ENCODE results near the gene MSI2. TPM values are rescaled to one million over a fixed set of nuclear protein-coding genes. Genes with fewer than 3 reads are reported as not detected.

MSI2 gene
- total and polyA plus RNA-seq, 2 donors (not counting 3 experiments of a cell fraction or from before 2014, with no cell fraction given), result 20.9 to 59.3 TPM

DNA sequence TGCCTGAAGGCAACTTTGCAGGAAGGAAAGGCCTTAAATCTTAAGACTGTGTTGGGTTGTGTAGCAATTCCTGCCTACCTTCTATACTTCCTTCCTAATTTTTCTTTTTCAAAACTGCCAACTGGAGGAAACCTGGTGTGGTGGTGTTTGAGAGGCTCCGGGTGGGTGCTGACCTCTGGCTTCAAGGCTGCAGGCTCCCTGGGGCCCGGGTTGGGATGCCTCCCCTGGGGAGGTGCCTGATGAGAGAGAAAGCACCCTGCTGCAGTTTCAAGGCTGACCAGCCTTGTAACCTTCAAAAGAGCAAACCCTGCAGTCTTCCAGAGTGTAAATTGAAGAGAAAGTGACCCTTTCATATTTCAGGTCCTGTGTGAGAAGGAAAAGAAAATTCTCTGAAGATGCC lies 55.9 kb downstream of the MSI2 start:
- dilution Hi-C loops (cut with MboI; ENCODE audit: extremely low pct_ligation_motif_present, low sequenced_read_pairs), result no loop called here
- CTCF ChIA-PET, result no interaction called here
- H3K27ac ChIP-seq (ENCODE audit: insufficient read depth, low read depth, low read length), result no peak overlapping the region
- TF ChIP-seq GATA2 (IDR thresholded peaks at IDR 0.05; ENCODE audit: insufficient read depth, insufficient read length, low read depth, low read length), result no peak
- no peak for TF ChIP-seq EZH2 (IDR thresholded peaks at IDR 0.05; ENCODE audit: borderline replicate concordance, low read depth, low read length, severe bottlenecking)
- TF ChIP-seq, protein P1, sequence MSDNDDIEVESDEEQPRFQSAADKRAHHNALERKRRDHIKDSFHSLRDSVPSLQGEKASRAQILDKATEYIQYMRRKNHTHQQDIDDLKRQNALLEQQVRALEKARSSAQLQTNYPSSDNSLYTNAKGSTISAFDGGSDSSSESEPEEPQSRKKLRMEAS (IDR thresholded peaks at IDR 0.05; ENCODE audit: insufficient read depth, insufficient read length), result no peak
- TF ChIP-seq POLR2A (IDR thresholded peaks at IDR 0.05; ENCODE audit: low read depth, low read length), result no peak
- TF ChIP-seq POLR2AphosphoS5 (IDR thresholded peaks at IDR 0.05; ENCODE audit: insufficient read depth, low read depth, low read length), result no peak
- TF ChIP-seq FOS (IDR thresholded peaks at IDR 0.05; ENCODE audit: borderline replicate concordance, insufficient read depth, low read length), result no peak
- TF ChIP-seq MYC (IDR thresholded peaks at IDR 0.05; ENCODE audit: low read depth, low read length), result no peak
- no peak overlapping the region for H3K4me3 ChIP-seq (replicated peaks in 1 of 3; ENCODE audit: insufficient read depth in 1 of 3, low read depth in 1 of 3, low read length in 3 of 3)
- intact Hi-C loops (cut with micrococcal nuclease), result no loop called here
- no peak overlapping the region for H2AFZ ChIP-seq (ENCODE audit: low read depth, low read length)
- FAIRE-seq (no peak), DNase-seq (ENCODE audit: low read depth, low spot score) (no peak)
- H3K9ac ChIP-seq (replicated peaks; ENCODE audit: extremely low read depth, insufficient read depth, low read length), result no peak overlapping the region
- no peaks in the 10 kb centered on the region for H3K9me1 ChIP-seq (replicated peaks; ENCODE audit: control insufficient read depth, extremely low read depth, insufficient read depth, low read length)
- H3K27me3 ChIP-seq (ENCODE audit: control insufficient read depth in 2 of 2, insufficient read depth in 2 of 2, low read length in 2 of 2), result no peaks in the 10 kb centered on the region
- no peaks in the 10 kb centered on the region for H3K36me3 ChIP-seq (ENCODE audit: control insufficient read depth in 2 of 2, extremely low read depth in 1 of 2, insufficient read depth in 2 of 2, low read length in 2 of 2)
- no peaks in the 10 kb centered on the region for H4K20me1 ChIP-seq (replicated peaks; ENCODE audit: control insufficient read depth, extremely low read depth, insufficient read depth, low read length)
- no peaks in the 10 kb centered on the region for H3K79me2 ChIP-seq (ENCODE audit: control insufficient read depth, insufficient read depth, low read length)
- POLR2A ChIA-PET, result no interaction called here
- no peak overlapping the region for H3K4me2 ChIP-seq (ENCODE audit: insufficient read depth, low read length)
- no TSS peak for BruUV-seq (replicated peaks)
- no peaks in the 10 kb centered on the region for H3K9me3 ChIP-seq (replicated peaks; ENCODE audit: control insufficient read depth, insufficient read depth, low read length)
- H3K4me1 ChIP-seq (ENCODE audit: control insufficient read depth, extremely low read depth, insufficient read depth, low read length), result no peaks in the 10 kb centered on the region

DNA sequence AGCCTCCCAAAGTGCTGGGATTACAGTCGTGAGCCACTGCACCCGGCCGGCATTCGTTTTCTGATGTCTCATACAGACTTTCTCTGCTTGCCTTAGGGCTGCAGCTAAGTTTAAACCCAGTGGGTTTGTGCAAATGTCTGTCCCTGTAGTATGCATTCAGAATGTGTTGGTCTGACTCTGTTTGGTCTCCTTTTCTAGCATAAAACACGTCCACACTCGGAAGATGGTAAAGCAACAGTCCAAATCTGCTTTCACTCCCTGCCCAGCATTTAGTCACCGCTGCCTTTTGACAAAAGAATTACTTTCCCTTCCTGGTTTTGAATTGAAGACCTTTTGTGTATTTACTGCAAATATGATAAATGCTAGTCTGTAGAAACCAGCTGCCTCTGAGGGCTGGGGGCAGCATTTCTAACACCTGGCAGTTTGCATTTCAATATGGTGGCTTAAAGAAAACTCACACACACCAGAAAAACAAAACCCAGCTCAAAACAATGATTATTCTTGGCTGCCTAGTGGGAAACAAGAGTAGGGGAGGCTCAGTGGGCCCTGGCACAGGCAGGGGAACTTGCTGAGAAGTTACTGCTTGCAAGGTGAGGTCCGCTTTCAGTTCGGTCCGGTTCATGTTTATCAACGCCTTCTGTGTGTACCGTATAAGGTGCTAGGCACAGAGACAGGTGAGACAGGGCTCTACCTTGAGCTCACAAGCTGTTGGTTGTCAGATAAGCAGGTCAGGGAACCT lies 56.9 kb downstream of the MSI2 start:
- dilution Hi-C loops (cut with MboI; ENCODE audit: extremely low pct_ligation_motif_present, low sequenced_read_pairs) (no loop called here), intact Hi-C loops (cut with micrococcal nuclease) (no loop called here)
- Histone ChIP-seq H3K27ac (ENCODE audit: insufficient read depth, low read depth, low read length) (no peak overlapping the region), H3K79me2 (ENCODE audit: control insufficient read depth, insufficient read depth, low read length) (no peaks in the 10 kb centered on the region), H3K9me1 (replicated peaks; ENCODE audit: control insufficient read depth, extremely low read depth, insufficient read depth, low read length) (no peaks in the 10 kb centered on the region), H3K4me2 (ENCODE audit: insufficient read depth, low read length) (no peak overlapping the region), H3K4me3 (replicated peaks in 1 of 3; ENCODE audit: insufficient read depth in 1 of 3, low read depth in 1 of 3, low read length in 3 of 3) (no peak overlapping the region), H3K9ac (replicated peaks; ENCODE audit: extremely low read depth, insufficient read depth, low read length) (no peak overlapping the region), H3K4me1 (ENCODE audit: control insufficient read depth, extremely low read depth, insufficient read depth, low read length) (no peaks in the 10 kb centered on the region), H3K9me3 (replicated peaks; ENCODE audit: control insufficient read depth, insufficient read depth, low read length) (no peaks in the 10 kb centered on the region), H3K27me3 (ENCODE audit: control insufficient read depth in 2 of 2, insufficient read depth in 2 of 2, low read length in 2 of 2) (no peaks in the 10 kb centered on the region), H3K36me3 (ENCODE audit: control insufficient read depth in 2 of 2, extremely low read depth in 1 of 2, insufficient read depth in 2 of 2, low read length in 2 of 2) (no peaks in the 10 kb centered on the region), H4K20me1 (replicated peaks; ENCODE audit: control insufficient read depth, extremely low read depth, insufficient read depth, low read length) (no peaks in the 10 kb centered on the region), H2AFZ (ENCODE audit: low read depth, low read length) (no peak overlapping the region)
- CTCF ChIA-PET, result no interaction called here
- no peak for DNase-seq (ENCODE audit: low read depth, low spot score)
- FAIRE-seq, result no peak
- TF ChIP-seq POLR2A (IDR thresholded peaks at IDR 0.05; ENCODE audit: low read depth, low read length) (no peak), GATA2 (IDR thresholded peaks at IDR 0.05; ENCODE audit: insufficient read depth, insufficient read length, low read depth, low read length) (no peak), FOS (IDR thresholded peaks at IDR 0.05; ENCODE audit: borderline replicate concordance, insufficient read depth, low read length) (no peak), EZH2 (IDR thresholded peaks at IDR 0.05; ENCODE audit: borderline replicate concordance, low read depth, low read length, severe bottlenecking) (no peak), POLR2AphosphoS5 (IDR thresholded peaks at IDR 0.05; ENCODE audit: insufficient read depth, low read depth, low read length) (no peak), MYC (IDR thresholded peaks at IDR 0.05; ENCODE audit: low read depth, low read length) (no peak), JUN (IDR thresholded peaks at IDR 0.05; ENCODE audit: borderline replicate concordance, insufficient read depth, insufficient read length, low read depth) (no peak)
- TF ChIP-seq, protein P1 (IDR thresholded peaks at IDR 0.05; ENCODE audit: insufficient read depth, insufficient read length), result no peak
- TF ChIP-seq, protein P2, sequence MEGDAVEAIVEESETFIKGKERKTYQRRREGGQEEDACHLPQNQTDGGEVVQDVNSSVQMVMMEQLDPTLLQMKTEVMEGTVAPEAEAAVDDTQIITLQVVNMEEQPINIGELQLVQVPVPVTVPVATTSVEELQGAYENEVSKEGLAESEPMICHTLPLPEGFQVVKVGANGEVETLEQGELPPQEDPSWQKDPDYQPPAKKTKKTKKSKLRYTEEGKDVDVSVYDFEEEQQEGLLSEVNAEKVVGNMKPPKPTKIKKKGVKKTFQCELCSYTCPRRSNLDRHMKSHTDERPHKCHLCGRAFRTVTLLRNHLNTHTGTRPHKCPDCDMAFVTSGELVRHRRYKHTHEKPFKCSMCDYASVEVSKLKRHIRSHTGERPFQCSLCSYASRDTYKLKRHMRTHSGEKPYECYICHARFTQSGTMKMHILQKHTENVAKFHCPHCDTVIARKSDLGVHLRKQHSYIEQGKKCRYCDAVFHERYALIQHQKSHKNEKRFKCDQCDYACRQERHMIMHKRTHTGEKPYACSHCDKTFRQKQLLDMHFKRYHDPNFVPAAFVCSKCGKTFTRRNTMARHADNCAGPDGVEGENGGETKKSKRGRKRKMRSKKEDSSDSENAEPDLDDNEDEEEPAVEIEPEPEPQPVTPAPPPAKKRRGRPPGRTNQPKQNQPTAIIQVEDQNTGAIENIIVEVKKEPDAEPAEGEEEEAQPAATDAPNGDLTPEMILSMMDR (IDR thresholded peaks at IDR 0.05; ENCODE audit: extremely low read depth in 1 of 2, insufficient read depth in 1 of 2, low read depth in 1 of 2, low read length in 2 of 2), result no peak
- POLR2A ChIA-PET, result no interaction called here
- BruUV-seq (replicated peaks), result no TSS peak

Measured in endothelial cell of umbilical vein (primary cell).